ENCODE results near the gene CD151. TPM values are rescaled to one million over a fixed set of nuclear protein-coding genes. Genes with fewer than 3 reads are reported as not detected.

The CD151 gene
- total RNA-seq, 1 experiment from 2014 or later, result 115 TPM

GRCh38 chr11:884578-885070 lies 51.9 kb downstream of the CD151 start:
- H3K27me3 Mint-ChIP-seq (ENCODE audit: low read depth), result no peaks in the 10 kb centered on the region
- no peak for TF ChIP-seq PRRX2 (CRISPR knock-in tag; IDR thresholded peaks at IDR 0.05)
- TF ChIP-seq FOXP1 (CRISPR knock-in tag; IDR thresholded peaks at IDR 0.05; ENCODE audit: borderline replicate concordance), result no peak
- TF ChIP-seq, protein P1, sequence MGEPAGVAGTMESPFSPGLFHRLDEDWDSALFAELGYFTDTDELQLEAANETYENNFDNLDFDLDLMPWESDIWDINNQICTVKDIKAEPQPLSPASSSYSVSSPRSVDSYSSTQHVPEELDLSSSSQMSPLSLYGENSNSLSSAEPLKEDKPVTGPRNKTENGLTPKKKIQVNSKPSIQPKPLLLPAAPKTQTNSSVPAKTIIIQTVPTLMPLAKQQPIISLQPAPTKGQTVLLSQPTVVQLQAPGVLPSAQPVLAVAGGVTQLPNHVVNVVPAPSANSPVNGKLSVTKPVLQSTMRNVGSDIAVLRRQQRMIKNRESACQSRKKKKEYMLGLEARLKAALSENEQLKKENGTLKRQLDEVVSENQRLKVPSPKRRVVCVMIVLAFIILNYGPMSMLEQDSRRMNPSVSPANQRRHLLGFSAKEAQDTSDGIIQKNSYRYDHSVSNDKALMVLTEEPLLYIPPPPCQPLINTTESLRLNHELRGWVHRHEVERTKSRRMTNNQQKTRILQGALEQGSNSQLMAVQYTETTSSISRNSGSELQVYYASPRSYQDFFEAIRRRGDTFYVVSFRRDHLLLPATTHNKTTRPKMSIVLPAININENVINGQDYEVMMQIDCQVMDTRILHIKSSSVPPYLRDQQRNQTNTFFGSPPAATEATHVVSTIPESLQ (CRISPR knock-in tag; IDR thresholded peaks at IDR 0.05), result no peak
- TF ChIP-seq, protein P2, sequence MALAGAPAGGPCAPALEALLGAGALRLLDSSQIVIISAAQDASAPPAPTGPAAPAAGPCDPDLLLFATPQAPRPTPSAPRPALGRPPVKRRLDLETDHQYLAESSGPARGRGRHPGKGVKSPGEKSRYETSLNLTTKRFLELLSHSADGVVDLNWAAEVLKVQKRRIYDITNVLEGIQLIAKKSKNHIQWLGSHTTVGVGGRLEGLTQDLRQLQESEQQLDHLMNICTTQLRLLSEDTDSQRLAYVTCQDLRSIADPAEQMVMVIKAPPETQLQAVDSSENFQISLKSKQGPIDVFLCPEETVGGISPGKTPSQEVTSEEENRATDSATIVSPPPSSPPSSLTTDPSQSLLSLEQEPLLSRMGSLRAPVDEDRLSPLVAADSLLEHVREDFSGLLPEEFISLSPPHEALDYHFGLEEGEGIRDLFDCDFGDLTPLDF (CRISPR knock-in tag; IDR thresholded peaks at IDR 0.05), result no peak
- no peaks in the 10 kb centered on the region for H3K4me1 Mint-ChIP-seq
- peaks cover 34% of the 10 kb centered on the region for H3K36me3 Mint-ChIP-seq
- no peaks in the 10 kb centered on the region for H3K9me3 Mint-ChIP-seq
- DNase-seq (ENCODE audit: low spot score) (no peak), ATAC-seq (no peak)
- H3K4me3 Mint-ChIP-seq, result no peak overlapping the region
- ChIA-PET POLR2A (interaction anchor here (0.5 kb wide), 1 partner anchor 229 kb away, joined by 5 read pairs; no protein-coding TSS in a partner anchor), CTCF (interaction anchor here (0.7 to 0.8 kb wide), 2 partner anchors 12 to 13 kb away, joined by 3 read pairs; no protein-coding TSS in a partner anchor)
- no peak overlapping the region for H3K27ac Mint-ChIP-seq

DNA sequence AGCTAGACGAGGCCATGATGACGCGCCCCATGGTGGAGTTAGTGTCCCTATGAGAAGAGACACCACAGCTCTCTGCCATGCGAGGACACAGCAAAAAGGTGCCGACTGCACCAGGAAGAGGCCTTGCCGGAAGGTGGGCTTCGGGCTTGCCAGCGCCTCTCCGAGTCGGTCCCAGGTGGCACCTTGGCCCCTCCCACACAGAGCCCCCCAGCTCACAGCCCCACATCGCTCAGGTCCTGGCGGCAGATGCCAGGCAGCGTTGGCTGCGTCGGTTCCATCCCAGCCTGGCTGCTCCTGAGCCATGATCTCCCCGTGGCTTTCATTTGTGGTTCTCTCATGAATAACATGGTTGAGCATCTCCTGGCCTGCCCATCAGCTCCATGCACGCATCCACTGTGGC lies 53.8 kb downstream of the CD151 start:
- Mint-ChIP-seq H3K4me1 (no peaks in the 10 kb centered on the region), H3K4me3 (no peak overlapping the region), H3K9me3 (no peaks in the 10 kb centered on the region), H3K36me3 (peaks cover 25% of the 10 kb centered on the region), H3K27ac (no peak overlapping the region), H3K27me3 (ENCODE audit: low read depth) (no peaks in the 10 kb centered on the region)
- DNase-seq (ENCODE audit: low spot score) (no peak), ATAC-seq (no peak)
- no peak for TF ChIP-seq ZNF121 (CRISPR knock-in tag; IDR thresholded peaks at IDR 0.05)
- TF ChIP-seq ATF3 (CRISPR knock-in tag; conservative IDR thresholded peaks at IDR 0.05), result no peak
- no peak for TF ChIP-seq RELA (CRISPR knock-in tag; IDR thresholded peaks at IDR 0.05; ENCODE audit: borderline replicate concordance)
- no peak for TF ChIP-seq IRF1 (CRISPR knock-in tag; IDR thresholded peaks at IDR 0.05)
- TF ChIP-seq ERG (CRISPR knock-in tag; IDR thresholded peaks at IDR 0.05), result no peak
- no peak for TF ChIP-seq SMAD4 (CRISPR knock-in tag; IDR thresholded peaks at IDR 0.05)
- no peak for TF ChIP-seq PREB (CRISPR knock-in tag; IDR thresholded peaks at IDR 0.05; ENCODE audit: borderline replicate concordance)
- no peak for TF ChIP-seq ELF4 (CRISPR knock-in tag; IDR thresholded peaks at IDR 0.05; ENCODE audit: low read depth)
- no peak for TF ChIP-seq ZNF232 (CRISPR knock-in tag; IDR thresholded peaks at IDR 0.05)
- TF ChIP-seq MAX (CRISPR knock-in tag; IDR thresholded peaks at IDR 0.05), result no peak
- no peak for TF ChIP-seq SP1 (CRISPR knock-in tag; conservative IDR thresholded peaks at IDR 0.05)
- POLR2A ChIA-PET, result no interaction called here
- CTCF ChIA-PET, result interaction anchor here (1.2 to 1.3 kb wide), 2 partner anchors 12 to 165 kb away, joined by 3 to 10 read pairs; no protein-coding TSS in a partner anchor

- no peak for ATAC-seq
- no peaks in the 10 kb centered on the region for H3K4me1 Mint-ChIP-seq
- ChIA-PET POLR2A (no interaction called here), CTCF (interaction anchor here (0.9 kb wide), 1 partner anchor 10 kb away, joined by 3 read pairs; no protein-coding TSS in a partner anchor)
- no peak overlapping the region for H3K4me3 Mint-ChIP-seq
- H3K27ac Mint-ChIP-seq, result no peak overlapping the region
- peaks cover 19% of the 10 kb centered on the region for H3K36me3 Mint-ChIP-seq
- no peak for TF ChIP-seq FOXJ3 (CRISPR knock-in tag; IDR thresholded peaks at IDR 0.05; ENCODE audit: borderline replicate concordance)
- DNase-seq (ENCODE audit: low spot score), result no peak
- H3K9me3 Mint-ChIP-seq, result no peaks in the 10 kb centered on the region
- no peaks in the 10 kb centered on the region for H3K27me3 Mint-ChIP-seq (ENCODE audit: low read depth)
Observed at GRCh38 chr11:887589-887988, 54.8 kb downstream of the CD151 start.

Other genes starting within 250 kb of the CD151 start
- 11.1 to 12.0 TPM (median 11.5 TPM) in 3 replicates for gene IRF7, start 217.0 kb upstream of the CD151 start, total RNA-seq (2021)
- gene CDHR5, start 208.0 kb upstream of the CD151 start, total RNA-seq (2021), result 0.26 to 0.34 TPM in 2 of 3 replicates, not detected in the other
- 2.3 to 3.3 TPM (median 2.9 TPM) in 3 replicates for gene SCT, start 205.8 kb upstream of the CD151 start, total RNA-seq (2021)
- 3.7 to 5.8 TPM (median 5.5 TPM) in 3 replicates for gene DRD4, start 195.7 kb upstream of the CD151 start, total RNA-seq (2021)
- gene DEAF1, start 137.7 kb upstream of the CD151 start, total RNA-seq (2021), result 62.2 to 85.3 TPM (median 81.1 TPM) in 3 replicates
- gene TMEM80, start 137.1 kb upstream of the CD151 start, total RNA-seq (2021), result 23.4 to 28.4 TPM (median 24.5 TPM) in 3 replicates
- gene EPS8L2, start 126.7 kb upstream of the CD151 start, total RNA-seq (2021), result 49.9 to 56.3 TPM (median 51.6 TPM) in 3 replicates
- gene TALDO1, start 85.5 kb upstream of the CD151 start, total RNA-seq (2021), result 314 to 352 TPM (median 343 TPM) in 3 replicates
- gene GATD1, start 55.5 kb upstream of the CD151 start, total RNA-seq (2021), result 81.9 to 87.6 TPM (median 87.5 TPM) in 3 replicates
- 2.0 to 3.1 TPM (median 2.7 TPM) in 3 replicates for gene CEND1, start 42.9 kb upstream of the CD151 start, total RNA-seq (2021)
- gene SLC25A22, start 34.7 kb upstream of the CD151 start, total RNA-seq (2021), result 35.0 to 44.8 TPM (median 36.7 TPM) in 3 replicates
- gene PIDD1, start 27.7 kb upstream of the CD151 start, total RNA-seq (2021), result 54.9 to 59.4 TPM (median 56.8 TPM) in 3 replicates
- gene RPLP2, start 23.0 kb upstream of the CD151 start, total RNA-seq (2021), result 2,582 to 2,814 TPM (median 2,761 TPM) in 3 replicates
- 66.5 to 83.4 TPM (median 81.9 TPM) in 3 replicates for gene PNPLA2, start 14.0 kb upstream of the CD151 start, total RNA-seq (2021)
- 46.5 to 58.6 TPM (median 55.9 TPM) in 3 replicates for gene CRACR2B, start 5.0 kb upstream of the CD151 start, total RNA-seq (2021)
- gene POLR2L, start 9.6 kb downstream of the CD151 start, total RNA-seq (2021), result 138 to 152 TPM (median 144 TPM) in 3 replicates
- gene TSPAN4, start 9.9 kb downstream of the CD151 start, total RNA-seq (2021), result 92.8 to 95.2 TPM (median 94.3 TPM) in 3 replicates
- 92.8 to 99.6 TPM (median 94.2 TPM) in 3 replicates for gene CHID1, start 77.9 kb downstream of the CD151 start, total RNA-seq (2021)
- 47.1 to 52.3 TPM (median 51.0 TPM) in 3 replicates for gene AP2A2, start 92.9 kb downstream of the CD151 start, total RNA-seq (2021)
- gene MUC6, start 203.8 kb downstream of the CD151 start, total RNA-seq (2021), result 0.05 to 0.13 TPM (median 0.07 TPM) in 3 replicates
- gene MUC2, start 241.9 kb downstream of the CD151 start, total RNA-seq (2021), result 0.07 to 0.60 TPM (median 0.22 TPM) in 3 replicates

Data from WTC11 (cell line).